Glomerular visceral epithelial cell (primary cell): ENCODE measurements around the gene B4GALNT1.
"Not testable (repeated sequence)": the region's sequence is repeated elsewhere in the genome, so short reads cannot be mapped to it uniquely, and the experiment has no call there.

ENCODE experiments used
- DNase-seq: peaks from one replicate; pipeline ENCODE4 v3.0.0-alpha.2; 2016; ENCODE audit errors: extremely low spot score

The B4GALNT1 gene

GRCh38 chr12:57609101-57609780 lies 23.8 kb downstream of the B4GALNT1 start:
- DNase-seq: no peak

DNA sequence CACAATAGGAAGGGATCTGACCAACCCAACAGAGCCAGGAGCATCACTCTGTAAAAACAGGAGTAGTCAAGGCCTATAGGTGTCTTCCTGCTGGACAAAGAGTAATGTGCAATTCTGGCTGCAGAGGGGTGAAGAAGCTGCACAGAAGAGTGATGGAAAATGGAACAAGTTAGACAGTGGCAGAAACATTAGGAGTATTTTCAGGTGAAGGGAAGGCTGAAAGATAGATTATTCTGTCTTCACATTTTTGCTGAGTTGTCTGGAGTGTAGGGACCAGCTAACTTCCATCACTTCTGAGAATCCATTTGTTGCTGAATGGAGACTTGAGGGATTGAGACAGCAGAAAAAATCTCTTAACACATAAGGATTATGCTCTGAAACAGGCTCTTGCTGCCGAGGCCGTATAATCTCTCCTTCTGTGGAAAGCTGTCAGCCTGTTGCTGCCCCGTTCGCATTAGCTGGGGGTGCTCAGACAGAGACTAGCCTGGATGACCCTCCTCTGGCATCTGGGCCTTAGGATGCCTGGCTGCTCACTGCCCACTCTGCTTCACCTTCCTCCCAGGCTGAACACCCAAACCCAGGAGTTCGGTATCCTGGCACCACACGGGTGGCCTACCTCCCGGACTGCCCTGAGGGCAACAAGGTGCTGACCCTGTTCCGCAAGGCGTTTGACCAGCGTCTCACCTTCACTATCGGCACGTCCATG lies 24.9 kb downstream of the B4GALNT1 start:
- DNase-seq: no peak

DNA sequence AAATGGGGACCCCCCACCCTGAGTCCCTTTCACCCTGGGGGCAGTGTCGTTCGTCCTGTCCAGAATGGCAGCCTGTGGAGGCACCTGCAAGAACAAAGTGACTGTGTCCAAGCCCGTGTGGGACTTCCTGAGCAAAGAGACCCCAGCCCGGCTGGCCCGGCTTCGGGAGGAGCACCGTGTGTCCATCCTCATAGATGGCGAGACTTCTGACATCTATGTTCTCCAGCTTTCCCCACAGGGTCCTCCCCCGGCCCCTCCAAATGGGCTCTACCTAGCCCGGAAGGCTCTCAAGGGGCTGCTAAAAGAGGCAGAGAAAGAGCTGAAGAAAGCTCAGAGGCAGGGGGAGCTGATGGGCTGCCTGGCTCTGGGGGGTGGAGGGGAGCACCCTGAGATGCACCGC lies 26.2 kb downstream of the B4GALNT1 start:
- no peak for DNase-seq

GRCh38 chr12:57606399-57606798 lies 26.6 kb downstream of the B4GALNT1 start:
- no peak for DNase-seq

DNA sequence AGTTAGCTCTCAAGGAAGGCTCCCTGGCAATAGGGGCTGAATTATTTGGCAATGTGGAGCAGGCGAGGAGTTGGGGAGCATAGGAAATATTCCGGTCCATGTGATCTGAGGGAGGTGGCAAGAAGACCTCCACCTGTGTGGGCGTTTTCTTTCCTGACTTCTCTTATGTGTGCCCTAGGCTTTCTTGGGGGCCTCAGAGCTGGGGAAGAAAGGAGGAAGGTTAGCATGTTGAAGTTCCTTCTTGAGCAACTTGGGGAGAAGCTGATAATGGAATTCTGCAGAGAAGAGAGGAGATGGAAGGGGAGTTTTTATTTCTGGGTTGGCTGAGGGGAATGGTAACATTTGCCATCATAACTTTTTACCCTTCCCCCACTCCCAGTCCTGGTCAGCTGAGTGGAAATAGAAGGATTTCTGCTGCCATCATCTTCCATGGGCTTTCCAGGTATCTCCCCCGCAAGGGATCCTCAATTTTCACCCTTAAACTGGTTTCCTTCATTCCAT lies 27.1 kb downstream of the B4GALNT1 start:
- DNase-seq: no peak

- no peak for DNase-seq
These were observed 27.8 kb downstream of the B4GALNT1 start for GRCh38 chr12:57604992-57605810.

GRCh38 chr12:57604454-57604991 lies 28.5 kb downstream of the B4GALNT1 start, which contains the start of gene DTX3:
Gene DTX3, plus strand, starts transcription at chr12:57604824. Its CDS starts 1,694 bp downstream, at chr12:57606518.
- DNase-seq: no peak

- no peak for DNase-seq
These were observed 29.1 kb downstream of the B4GALNT1 start for GRCh38 chr12:57603815-57604453.

GRCh38 chr12:57603324-57603723 lies 29.7 kb downstream of the B4GALNT1 start:
- no peak for DNase-seq

DNA sequence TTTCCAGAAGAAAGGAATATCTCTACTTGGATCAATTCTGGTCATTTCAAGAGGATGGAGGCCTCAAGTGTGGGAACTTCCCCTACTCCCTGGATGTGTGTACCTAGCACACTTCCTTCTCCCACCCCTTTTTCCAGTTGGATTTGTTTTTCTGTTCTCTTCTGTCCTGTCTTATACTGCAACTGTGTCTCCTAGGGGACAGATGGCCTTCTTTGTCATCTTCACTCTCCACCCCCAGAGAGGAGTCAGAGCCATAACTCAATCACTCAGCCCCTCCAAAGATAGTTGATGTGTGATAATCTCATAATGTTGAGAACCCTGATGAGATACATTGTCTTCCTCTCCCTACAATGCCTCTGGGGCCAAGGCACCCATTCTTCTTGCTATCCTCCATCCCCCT lies 30.5 kb downstream of the B4GALNT1 start:
- DNase-seq: no peak

GRCh38 chr12:57600395-57600794 lies 32.6 kb downstream of the B4GALNT1 start:
- no peak for DNase-seq

DNA sequence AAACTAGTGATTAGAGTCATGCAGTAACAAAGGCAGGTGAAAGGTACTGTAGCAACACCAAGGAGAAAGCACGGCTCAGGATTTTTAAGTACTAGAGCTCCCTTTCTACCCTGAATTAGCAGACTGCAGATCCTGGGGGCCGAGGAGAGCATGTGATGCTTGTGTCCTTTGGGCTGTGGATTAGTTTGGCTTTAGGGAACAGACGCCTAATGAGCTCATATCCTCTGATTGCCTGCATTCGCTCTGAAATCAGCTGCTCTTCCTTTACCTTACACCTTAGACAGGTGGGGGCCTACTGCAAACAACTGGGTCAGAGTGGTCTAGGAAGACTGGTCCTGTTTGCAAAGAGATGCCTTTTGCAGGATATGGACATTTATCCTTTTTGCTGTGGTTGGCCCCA lies 39.8 kb downstream of the B4GALNT1 start:
- no peak for DNase-seq

DNA sequence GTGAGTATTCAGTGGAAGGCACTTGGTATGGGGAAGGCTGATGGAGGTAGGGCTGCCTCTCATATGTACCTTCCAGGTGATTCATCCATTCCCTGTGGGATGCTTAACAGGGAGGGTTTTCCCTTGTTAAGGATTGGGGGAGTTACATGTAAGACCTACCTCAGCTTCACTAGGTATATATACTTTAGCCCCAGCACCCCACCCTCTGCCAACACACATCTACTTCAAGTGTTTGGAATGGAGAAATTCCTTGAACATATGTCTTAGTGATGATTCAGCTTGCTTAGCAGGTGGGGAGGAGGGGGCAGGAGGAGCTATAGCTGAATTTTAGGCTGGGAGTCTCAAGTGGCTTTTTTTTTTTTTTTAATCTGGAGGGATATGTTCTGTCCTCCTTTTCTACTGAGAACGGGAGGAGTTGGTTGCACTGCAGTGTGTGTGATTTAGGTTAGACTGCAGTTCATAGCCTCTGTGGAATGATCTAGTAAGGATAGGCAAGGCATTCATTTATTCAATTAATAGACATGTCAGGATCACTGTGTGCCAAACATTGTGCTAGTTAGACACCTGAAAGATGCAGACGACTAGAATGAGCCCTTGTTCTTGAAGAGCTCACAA lies 40.3 kb downstream of the B4GALNT1 start:
- DNase-seq: no peak

GRCh38 chr12:57591782-57592325 lies 41.1 kb downstream of the B4GALNT1 start:
- no peak for DNase-seq

- peak; percentile 84 for DNase-seq
These were observed 41.9 kb downstream of the B4GALNT1 start, which contains the start of gene PIP4K2C for GRCh38 chr12:57590864-57591781. Gene PIP4K2C, plus strand, starts transcription at chr12:57591192. Its CDS starts 98 bp downstream, at chr12:57591290.

DNA sequence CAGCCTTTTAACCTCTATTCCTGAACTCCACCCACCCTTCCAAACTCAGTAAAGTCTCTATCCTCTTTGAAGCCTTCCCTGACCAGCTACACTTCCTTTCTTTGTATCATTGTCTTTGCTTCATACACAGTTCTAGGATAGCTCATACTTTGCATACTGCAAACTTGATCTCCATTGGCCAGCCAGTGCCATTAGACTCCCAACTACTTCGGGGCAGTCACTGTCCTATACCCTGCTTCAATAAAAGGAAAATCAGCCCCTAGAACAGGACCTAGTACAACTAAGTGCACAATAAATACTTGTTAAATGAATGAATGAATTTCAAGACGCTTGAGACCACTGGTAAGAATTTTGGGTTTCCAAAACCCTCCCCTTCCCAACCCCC lies 42.5 kb downstream of the B4GALNT1 start:
- DNase-seq: no peak

GRCh38 chr12:57588951-57589610 lies 43.9 kb downstream of the B4GALNT1 start:
- DNase-seq: not testable (repeated sequence)

DNA sequence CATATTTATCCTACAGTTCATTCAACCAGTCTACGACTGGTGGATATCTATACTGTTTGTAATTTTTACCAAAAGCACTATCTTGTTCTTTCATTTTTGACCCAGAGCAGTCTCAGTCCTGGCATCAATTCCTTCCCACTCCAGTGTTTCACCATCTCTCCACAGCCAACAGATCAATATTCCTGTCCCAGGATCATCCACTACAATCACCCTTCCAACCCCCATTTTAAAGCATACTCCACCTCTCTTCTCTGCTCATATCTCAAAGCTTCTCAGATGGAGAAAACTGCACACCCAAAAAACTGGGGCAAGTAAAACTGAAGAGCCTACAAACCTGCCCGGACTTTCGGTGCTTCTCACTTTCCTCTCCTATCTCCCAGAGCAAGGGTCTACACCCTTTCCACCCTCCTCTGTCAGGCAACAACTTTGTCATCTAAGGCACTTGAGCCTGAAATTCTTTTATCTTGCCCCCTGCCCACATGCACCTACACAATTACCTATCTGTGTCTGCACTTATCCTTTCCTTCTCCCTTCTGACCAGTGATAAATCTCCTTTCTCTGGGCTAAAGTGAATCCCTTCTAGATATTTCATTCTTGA lies 46.1 kb downstream of the B4GALNT1 start:
- no peak for DNase-seq

- no peak for DNase-seq
These were observed 46.9 kb downstream of the B4GALNT1 start for GRCh38 chr12:57586128-57586527.
